T follicular helper cell (primary cell): ENCODE measurements around the gene TRAF3.
"Not testable (repeated sequence)": the region's sequence is repeated elsewhere in the genome, so short reads cannot be mapped to it uniquely, and the experiment has no call there.

Source experiments
- DNase-seq: peaks from one replicate; pipeline ENCODE4 v3.0.0-alpha.2; 2020; ENCODE audit warnings: low read depth

Gene TRAF3

GRCh38 chr14:102752239-102752847 is 24.9 kb upstream of the TRAF3 start:
- DNase-seq, result no peak

- no peak for DNase-seq
Measured at GRCh38 chr14:102754370-102755262, 22.6 kb upstream of the TRAF3 start.

- no peak for DNase-seq
Measured at GRCh38 chr14:102757646-102758045, 19.6 kb upstream of the TRAF3 start.

GRCh38 chr14:102758087-102758486 is 19.2 kb upstream of the TRAF3 start:
- no peak for DNase-seq

- no peak for DNase-seq
Measured at GRCh38 chr14:102759456-102760187, 17.6 kb upstream of the TRAF3 start.

GRCh38 chr14:102760496-102761193 is 16.6 kb upstream of the TRAF3 start:
- no peak for DNase-seq

- no peak for DNase-seq
Measured at GRCh38 chr14:102761206-102761605, 16.0 kb upstream of the TRAF3 start.

- DNase-seq, result no peak
Measured at GRCh38 chr14:102764220-102764671, 13.0 kb upstream of the TRAF3 start.

- not testable (repeated sequence) for DNase-seq
Measured at GRCh38 chr14:102765770-102766169, 11.5 kb upstream of the TRAF3 start.

- DNase-seq, result no peak
Measured at GRCh38 chr14:102768223-102769048, 8.8 kb upstream of the TRAF3 start.

GRCh38 chr14:102769049-102769327 is 8.3 kb upstream of the TRAF3 start:
- no peak for DNase-seq

- no peak for DNase-seq
Measured at GRCh38 chr14:102770147-102771123, 6.8 kb upstream of the TRAF3 start.

- no peak for DNase-seq
Measured at GRCh38 chr14:102771144-102771543, 6.1 kb upstream of the TRAF3 start.

GRCh38 chr14:102772781-102773570 is 4.3 kb upstream of the TRAF3 start:
- DNase-seq, result no peak

GRCh38 chr14:102774391-102775153 is 2.7 kb upstream of the TRAF3 start:
- DNase-seq, result peak; percentile 62

- DNase-seq, result no peak
Measured at GRCh38 chr14:102775855-102776760, 1.1 kb upstream of the TRAF3 start.

- DNase-seq, result no peak
Measured at GRCh38 chr14:102777711-102778337, 575 bp downstream of the TRAF3 start.
